Activated naive CD4-positive, alpha-beta T cell treated with anti-CD3 and anti-CD28 coated beads, Interleukin-2, amount 10 ng/mL, durations not matched to agents 5 hours and 36 hours (primary cell): ENCODE measurements around the gene TMSB4X. TPM values are rescaled to one million over a fixed set of nuclear protein-coding genes. Genes with fewer than 3 reads are reported as not detected.

ENCODE experiments used
- total RNA-seq, 2 experiments: library from RNA; stranded (reverse); gene quantifications; one replicate each; pipeline ENCODE4 v1.2.3, GENCODE V29; 2021

TMSB4X gene
- 1,000 to 10,000 TPM; 8,338 to 8,946 TPM for total RNA-seq

GRCh38 chrX:12974796-12975669, at the start of gene TMSB4X:
TSS of gene TMSB4X (plus strand) at chrX:12975110.

Other genes with a start within 250 kb of the TMSB4X start
- 10 to 100 TPM; 74.5 to 76.8 TPM for gene PRPS2, start 183.7 kb upstream of the TMSB4X start, total RNA-seq
- gene TLR7, start 108.0 kb upstream of the TMSB4X start, total RNA-seq: under 1 TPM; 0.03 to 0.07 TPM
- gene TLR8, start 68.5 kb upstream of the TMSB4X start, total RNA-seq: not detected
- not detected for gene FAM9C, start 69.5 kb downstream of the TMSB4X start, total RNA-seq